Smooth muscle cell (in vitro differentiated cells): Measurements from ENCODE around the gene TK1. TPM values are rescaled to one million over a fixed set of nuclear protein-coding genes. Genes with fewer than 3 reads are reported as not detected.

Experiments
- DNase-seq: peaks from one replicate; lab custom pipeline; 2025; ENCODE audit not compliant: unreplicated experiment; lab: John Stamatoyannopoulos, UW
- H2AFZ ChIP-seq: fragments of 200-600 bp; sonication (generic); 2 replicates; pipeline ENCODE4 v1.6.0; 2016; ENCODE audit warnings: antibody characterized with exemption, low read depth, mild to moderate bottlenecking
- H3F3A ChIP-seq: fragments of 200-600 bp; sonication (generic); 2 replicates; pipeline ENCODE4 v1.6.0; 2017; ENCODE audit warnings: antibody characterized with exemption, low read depth
- H3K27ac ChIP-seq: fragments of 200-600 bp; sonication (generic); 2 replicates; pipeline ENCODE4 v1.5.1; 2016; ENCODE audit warnings: low read depth, mild to moderate bottlenecking
- H3K27me3 ChIP-seq: fragments of 200-600 bp; sonication (generic); 2 replicates; pipeline ENCODE4 v1.6.1; 2016; ENCODE audit warnings: low read depth, mild to moderate bottlenecking
- H3K36me3 ChIP-seq: fragments of 200-600 bp; sonication (generic); 2 replicates; pipeline ENCODE4 v1.5.1; 2016; ENCODE audit warnings: low read depth
- H3K4me1 ChIP-seq: fragments of 200-600 bp; sonication (generic); 2 replicates; pipeline ENCODE4 v1.5.1; 2016; ENCODE audit warnings: low read depth
- H3K4me2 ChIP-seq: fragments of 200-600 bp; sonication (generic); 2 replicates; pipeline ENCODE4 v1.6.0; 2016; ENCODE audit warnings: mild to moderate bottlenecking
- H3K4me3 ChIP-seq: fragments of 200-600 bp; sonication (generic); 2 replicates; pipeline ENCODE4 v1.5.1; 2016; ENCODE audit warnings: mild to moderate bottlenecking
- H3K79me2 ChIP-seq: fragments of 200-600 bp; sonication (generic); 2 replicates; pipeline ENCODE4 v1.6.0; 2016; ENCODE audit warnings: low read depth, mild to moderate bottlenecking
- H3K9ac ChIP-seq: fragments of 200-600 bp; sonication (generic); 2 replicates; pipeline ENCODE4 v1.6.0; 2016; ENCODE audit warnings: low read depth
- H3K9me3 ChIP-seq: fragments of 200-600 bp; sonication (generic); replicated peaks from 2 replicates; pipeline ENCODE4 v1.5.1; 2016; ENCODE audit warnings: low read depth
- H4K20me1 ChIP-seq: fragments of 200-600 bp; sonication (generic); 2 replicates; pipeline ENCODE4 v1.6.0; 2016; ENCODE audit warnings: low read depth
- CTCF ChIP-seq: fragments of 200-600 bp; sonication (generic); IDR thresholded peaks from 2 replicates; pipeline ENCODE4 v1.5.1; 2017; ENCODE audit warnings: borderline replicate concordance, mild to moderate bottlenecking, antibody characterized with exemption; ENCODE audit not compliant: insufficient read depth, poor library complexity, severe bottlenecking
- WGBS: methylation state at CpG from one replicate; pipeline ENCODE4 v1.1.7; 2016; ENCODE audit warnings: low lambda C conversion rate; 5-methylcytosine and 5-hydroxymethylcytosine counted together
- polyA plus RNA-seq: library from polyadenylated mRNA; unstranded; fragments of >200 nt; fragmentation: Nextera tagmentation; extraction: Ambion mirVana; gene quantifications from 2 replicates; pipeline ENCODE4 v1.2.1, GENCODE V29; 2016
- small RNA-seq: library from RNA; depleted of rRNA; stranded (forward); fragments of <200 nt; gene quantifications from one replicate; pipeline ENCODE3, GENCODE V24; 2014
- total RNA-seq: library from RNA; depleted of rRNA; stranded (reverse); fragments of >200 nt; gene quantifications from 2 replicates; pipeline ENCODE4 v1.2.3, GENCODE V29; 2014

TK1 gene
- total and polyA plus RNA-seq, 2 experiments from 2014 or later = 20.9 to 72.7 TPM

GRCh38 chr17:78124836-78125137 is 62.1 kb downstream of the TK1 start:
- no peak overlapping the region for H3K4me2 ChIP-seq
- no peaks in the 10 kb centered on the region for H4K20me1 ChIP-seq
- H3K27ac ChIP-seq = no peak overlapping the region
- H3K9me3 ChIP-seq = no peaks in the 10 kb centered on the region
- peaks cover 13% of the 10 kb centered on the region for H3K4me1 ChIP-seq
- no peak overlapping the region for H2AFZ ChIP-seq
- no peaks in the 10 kb centered on the region for H3F3A ChIP-seq
- no peak for TF ChIP-seq CTCF
- no peak overlapping the region for H3K9ac ChIP-seq
- H3K79me2 ChIP-seq = no peaks in the 10 kb centered on the region
- H3K36me3 ChIP-seq = no peaks in the 10 kb centered on the region
- DNase-seq = no peak
- WGBS = 98% methylated on average over 12 of the region's 12 CpGs
- no peak overlapping the region for H3K4me3 ChIP-seq
- no peaks in the 10 kb centered on the region for H3K27me3 ChIP-seq

Small RNAs within 50 kb of the gene (small RNA-seq; reads per million reads assigned to genes)
- gene AC087645.1 = not detected

Other genes starting within 250 kb of the TK1 start
- gene TNRC6C, start 228.3 kb downstream of the TK1 start, total RNA-seq = 3.1 and 3.9 TPM in 2 replicates
- gene TNRC6C, start 228.3 kb downstream of the TK1 start, polyA plus RNA-seq = 2.4 and 2.7 TPM in 2 replicates
- 24.1 and 42.2 TPM in 2 replicates for gene TMC6, start 58.3 kb downstream of the TK1 start, total RNA-seq
- gene TMC6, start 58.3 kb downstream of the TK1 start, polyA plus RNA-seq = 40.2 and 65.3 TPM in 2 replicates
- gene TMC8, start 56.3 kb downstream of the TK1 start, total RNA-seq = 0.04 and 0.27 TPM in 2 replicates
- 0.38 and 1.2 TPM in 2 replicates for gene TMC8, start 56.3 kb downstream of the TK1 start, polyA plus RNA-seq
- not detected in 2 replicates for gene C17orf99, start 40.7 kb downstream of the TK1 start, total RNA-seq
- 0.29 and 1.7 TPM in 2 replicates for gene C17orf99, start 40.7 kb downstream of the TK1 start, polyA plus RNA-seq
- 55.3 and 64.7 TPM in 2 replicates for gene SYNGR2, start 18.5 kb downstream of the TK1 start, total RNA-seq
- gene SYNGR2, start 18.5 kb downstream of the TK1 start, polyA plus RNA-seq = 46.1 and 136 TPM in 2 replicates
- 63.7 and 64.9 TPM in 2 replicates for gene AFMID, start 310 bp upstream of the TK1 start, total RNA-seq
- 10.0 and 23.0 TPM in 2 replicates for gene AFMID, start 310 bp upstream of the TK1 start, polyA plus RNA-seq
- 7.7 and 15.3 TPM in 2 replicates for gene BIRC5, start 27.2 kb upstream of the TK1 start, total RNA-seq
- gene BIRC5, start 27.2 kb upstream of the TK1 start, polyA plus RNA-seq = 11.9 and 15.6 TPM in 2 replicates
- gene TMEM235, start 44.6 kb upstream of the TK1 start, total RNA-seq = not detected in 2 replicates
- gene TMEM235, start 44.6 kb upstream of the TK1 start, polyA plus RNA-seq = not detected in 2 replicates
- 116 and 172 TPM in 2 replicates for gene SOCS3, start 173.0 kb upstream of the TK1 start, total RNA-seq
- 201 and 310 TPM in 2 replicates for gene SOCS3, start 173.0 kb upstream of the TK1 start, polyA plus RNA-seq
- 29.5 and 29.9 TPM in 2 replicates for gene PGS1, start 191.6 kb upstream of the TK1 start, total RNA-seq
- 22.6 and 37.8 TPM in 2 replicates for gene PGS1, start 191.6 kb upstream of the TK1 start, polyA plus RNA-seq